Caco-2 (cell line): ENCODE measurements around the gene ESPN. TPM values are rescaled to one million over a fixed set of nuclear protein-coding genes. Genes with fewer than 3 reads are reported as not detected.
A peak's percentile ranks its signal among the peaks of the same experiment; 100 is the strongest.
"Not testable (repeated sequence)": the region's sequence is repeated elsewhere in the genome, so short reads cannot be mapped to it uniquely, and the experiment has no call there.

Experiments
- BruUV-seq: library from RNA; stranded (reverse); fragments of 400-500 nt; replicated peaks from 2 replicates; lab custom pipeline; 2021; lab: Mats Ljungman, UMichigan
- CTCF ChIA-PET: fragments of 300-600 bp; sonication (Branson Sonifier 250); formaldehyde crosslinking; loops from one replicate; lab custom pipeline; 2022; ENCODE audit warnings: antibody characterized with exemption; lab: Charles Lee
- POLR2A ChIA-PET: fragments of 300-600 bp; sonication (Branson Sonifier 250); formaldehyde crosslinking; loops from one replicate; lab custom pipeline; 2022; ENCODE audit warnings: antibody characterized with exemption; lab: Charles Lee
- DNase-seq, 2 experiments: peaks; one replicate each; pipeline versions ENCODE4 v3.0.0 to v3.0.0-alpha.2; 2020 to 2022
- H3K27me3 ChIP-seq: replicated peaks from 2 replicates; pipeline ENCODE4 v1.6.0; 2011; ENCODE audit warnings: low read length; ENCODE audit not compliant: control insufficient read depth, insufficient read depth
- H3K36me3 ChIP-seq: 2 replicates; pipeline ENCODE4 v1.5.1; 2011; ENCODE audit warnings: low read length; ENCODE audit not compliant: control insufficient read depth, insufficient read depth
- H3K4me1 ChIP-seq: fragments of 250-450 bp; sonication (Bioruptor Pico); 2 replicates; pipeline ENCODE4 v1.5.1; 2020; ENCODE audit warnings: mild to moderate bottlenecking
- H3K4me3 ChIP-seq: 2 replicates; pipeline ENCODE4 v1.5.1; 2011; ENCODE audit warnings: low read depth, mild to moderate bottlenecking, control low read depth, low read length
- H3K9me3 ChIP-seq: fragments of 250-450 bp; sonication (Bioruptor Pico); 2 replicates; pipeline ENCODE4 v1.5.1; 2020; ENCODE audit warnings: mild to moderate bottlenecking, moderate library complexity
- H3K27ac Mint-ChIP-seq: one replicate; pipeline ENCODE4 v1.8.0; 2022; ENCODE audit warnings: mixed read lengths; ENCODE audit not compliant: unreplicated experiment
- H3K27me3 Mint-ChIP-seq: one replicate; pipeline ENCODE4 v1.8.0; 2022; ENCODE audit warnings: mixed read lengths; ENCODE audit not compliant: insufficient read depth, unreplicated experiment
- H3K36me3 Mint-ChIP-seq: one replicate; pipeline ENCODE4 v1.8.0; 2022; ENCODE audit warnings: mild to moderate bottlenecking, mixed read lengths; ENCODE audit not compliant: insufficient read depth, unreplicated experiment
- H3K4me1 Mint-ChIP-seq: one replicate; pipeline ENCODE4 v1.8.0; 2022; ENCODE audit warnings: low read depth, mixed read lengths; ENCODE audit not compliant: unreplicated experiment
- H3K4me3 Mint-ChIP-seq: one replicate; pipeline ENCODE4 v1.8.0; 2022; ENCODE audit warnings: mild to moderate bottlenecking, moderate library complexity, mixed read lengths; ENCODE audit not compliant: unreplicated experiment
- H3K9me3 Mint-ChIP-seq: one replicate; pipeline ENCODE4 v1.8.0; 2022; ENCODE audit warnings: mixed read lengths; ENCODE audit not compliant: unreplicated experiment
- intact Hi-C: fragments of 100-400 bp; cut with micrococcal nuclease; formaldehyde crosslinking; loops from one replicate; pipeline ENCODE4 v1.10.0; 2022; ENCODE audit not compliant: unreplicated experiment
- total RNA-seq: library from RNA; stranded (reverse); gene quantifications from 2 replicates; pipeline ENCODE4 v1.2.3, GENCODE V29; 2022
- TF ChIP-seq, protein P1 (sequence below), 2 experiments: fragments of 200-600 bp in 1 of 2; IDR thresholded peaks; 1 replicate in 1 of 2; 2 replicates in 1 of 2; pipeline versions ENCODE4 v1.5.1 to v1.8.0; 2011 to 2022; ENCODE audit warnings: antibody characterized with exemption in 1 of 2, control low read depth in 1 of 2, inconsistent platforms in 1 of 2, low read depth in 1 of 2, low read length in 1 of 2, mild to moderate bottlenecking in 1 of 2, moderate library complexity in 1 of 2; ENCODE audit not compliant: insufficient read depth in 1 of 2, severe bottlenecking in 1 of 2, unreplicated experiment in 1 of 2

The ESPN gene
- total RNA-seq, 1 experiment from 2014 or later, result 16.3 TPM

DNA sequence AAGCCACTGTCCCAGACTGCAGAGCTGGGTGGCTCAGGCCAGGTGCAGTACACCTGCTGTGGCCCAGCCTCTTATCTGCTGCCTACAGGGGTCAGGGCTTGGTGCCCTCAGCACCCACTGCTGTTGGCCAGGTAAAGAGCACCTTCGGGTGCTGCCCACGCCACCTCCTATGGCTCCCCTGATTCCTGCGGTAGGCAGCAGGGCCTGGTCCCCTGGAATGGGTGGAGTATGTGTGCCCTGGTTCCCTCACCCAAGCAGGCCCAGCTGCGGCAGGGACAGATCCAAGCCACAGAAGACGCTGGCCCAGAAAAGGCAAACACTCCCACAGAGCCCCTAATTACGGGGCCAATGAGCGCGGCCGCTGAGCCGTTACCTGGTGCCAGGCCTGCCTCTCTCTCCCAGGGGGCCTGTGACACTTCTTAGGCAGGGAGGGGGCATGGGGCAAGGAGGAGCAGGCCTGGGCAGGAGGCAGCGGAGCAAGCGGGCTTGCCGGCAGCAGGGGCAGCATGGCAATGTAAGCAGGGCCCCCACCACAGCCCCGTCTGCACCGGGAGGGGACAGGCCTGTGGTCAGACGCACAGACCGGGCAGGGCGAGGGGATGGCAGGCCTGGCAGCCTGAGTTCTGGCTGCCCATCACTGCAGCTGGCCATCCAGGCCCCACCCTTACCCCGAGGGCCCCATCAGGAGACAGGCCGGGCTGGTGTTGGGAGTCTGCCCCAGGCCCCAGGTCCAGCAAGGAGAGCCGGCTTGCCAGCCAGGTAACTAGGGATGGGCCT, 19.0 kb downstream of the ESPN start:
- H3K4me1 Mint-ChIP-seq, result peaks cover 7% of the 10 kb centered on the region
- TF ChIP-seq, protein P1, sequence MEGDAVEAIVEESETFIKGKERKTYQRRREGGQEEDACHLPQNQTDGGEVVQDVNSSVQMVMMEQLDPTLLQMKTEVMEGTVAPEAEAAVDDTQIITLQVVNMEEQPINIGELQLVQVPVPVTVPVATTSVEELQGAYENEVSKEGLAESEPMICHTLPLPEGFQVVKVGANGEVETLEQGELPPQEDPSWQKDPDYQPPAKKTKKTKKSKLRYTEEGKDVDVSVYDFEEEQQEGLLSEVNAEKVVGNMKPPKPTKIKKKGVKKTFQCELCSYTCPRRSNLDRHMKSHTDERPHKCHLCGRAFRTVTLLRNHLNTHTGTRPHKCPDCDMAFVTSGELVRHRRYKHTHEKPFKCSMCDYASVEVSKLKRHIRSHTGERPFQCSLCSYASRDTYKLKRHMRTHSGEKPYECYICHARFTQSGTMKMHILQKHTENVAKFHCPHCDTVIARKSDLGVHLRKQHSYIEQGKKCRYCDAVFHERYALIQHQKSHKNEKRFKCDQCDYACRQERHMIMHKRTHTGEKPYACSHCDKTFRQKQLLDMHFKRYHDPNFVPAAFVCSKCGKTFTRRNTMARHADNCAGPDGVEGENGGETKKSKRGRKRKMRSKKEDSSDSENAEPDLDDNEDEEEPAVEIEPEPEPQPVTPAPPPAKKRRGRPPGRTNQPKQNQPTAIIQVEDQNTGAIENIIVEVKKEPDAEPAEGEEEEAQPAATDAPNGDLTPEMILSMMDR (IDR thresholded peaks at IDR 0.05; ENCODE audit: insufficient read depth in 1 of 2, low read depth in 1 of 2, low read length in 1 of 2, severe bottlenecking in 1 of 2, unreplicated experiment in 1 of 2), result no peak
- no peak overlapping the region for H3K4me3 Mint-ChIP-seq
- ChIA-PET POLR2A (no interaction called here), CTCF (interaction anchor here (0.7 kb wide), 1 partner anchor 74 kb away, joined by 3 read pairs; no protein-coding TSS in a partner anchor)
- no peaks in the 10 kb centered on the region for H3K36me3 ChIP-seq
- no peaks in the 10 kb centered on the region for H3K27me3 Mint-ChIP-seq
- DNase-seq, result no peak
- H3K27ac Mint-ChIP-seq, result no peak overlapping the region
- H3K4me1 ChIP-seq, result no peaks in the 10 kb centered on the region
- H3K27me3 ChIP-seq, result no peaks in the 10 kb centered on the region
- BruUV-seq, result no TSS peak
- no peaks in the 10 kb centered on the region for H3K9me3 ChIP-seq
- intact Hi-C loops, result no loop called here
- no peaks in the 10 kb centered on the region for H3K9me3 Mint-ChIP-seq
- no peaks in the 10 kb centered on the region for H3K36me3 Mint-ChIP-seq
- H3K4me3 ChIP-seq, result no peak overlapping the region

DNA sequence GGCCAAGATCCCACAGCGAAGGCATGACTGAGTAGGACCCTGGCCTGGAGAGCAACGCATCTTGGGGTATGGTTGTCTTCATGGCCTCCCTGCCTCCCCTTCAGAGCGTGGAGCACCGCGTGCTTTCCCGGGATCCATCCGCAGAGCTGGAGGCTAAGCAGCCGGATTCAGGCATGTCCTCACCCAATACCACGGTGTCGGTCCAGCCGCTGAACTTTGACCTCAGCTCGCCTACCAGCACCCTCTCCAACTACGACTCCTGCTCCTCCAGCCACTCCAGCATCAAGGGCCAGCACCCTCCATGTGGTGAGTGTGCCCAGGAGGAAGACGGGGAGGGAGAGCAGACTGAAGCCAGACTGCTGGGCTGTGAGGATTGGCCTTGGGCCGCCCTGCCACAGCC, 19.8 kb downstream of the ESPN start:
- H3K27ac Mint-ChIP-seq, result no peak overlapping the region
- TF ChIP-seq, protein P1 (IDR thresholded peaks at IDR 0.05; ENCODE audit: insufficient read depth in 1 of 2, low read depth in 1 of 2, low read length in 1 of 2, severe bottlenecking in 1 of 2, unreplicated experiment in 1 of 2), result no peak
- intact Hi-C loops, result no loop called here
- H3K27me3 ChIP-seq, result no peaks in the 10 kb centered on the region
- no TSS peak for BruUV-seq
- H3K36me3 ChIP-seq, result no peaks in the 10 kb centered on the region
- H3K4me1 Mint-ChIP-seq, result peaks cover 3% of the 10 kb centered on the region
- no peaks in the 10 kb centered on the region for H3K36me3 Mint-ChIP-seq
- ChIA-PET POLR2A (no interaction called here), CTCF (no interaction called here)
- no peak overlapping the region for H3K4me3 ChIP-seq
- H3K9me3 Mint-ChIP-seq, result no peaks in the 10 kb centered on the region
- no peaks in the 10 kb centered on the region for H3K4me1 ChIP-seq
- no peak for DNase-seq
- H3K9me3 ChIP-seq, result no peaks in the 10 kb centered on the region
- H3K27me3 Mint-ChIP-seq, result no peaks in the 10 kb centered on the region
- H3K4me3 Mint-ChIP-seq, result no peak overlapping the region

DNA sequence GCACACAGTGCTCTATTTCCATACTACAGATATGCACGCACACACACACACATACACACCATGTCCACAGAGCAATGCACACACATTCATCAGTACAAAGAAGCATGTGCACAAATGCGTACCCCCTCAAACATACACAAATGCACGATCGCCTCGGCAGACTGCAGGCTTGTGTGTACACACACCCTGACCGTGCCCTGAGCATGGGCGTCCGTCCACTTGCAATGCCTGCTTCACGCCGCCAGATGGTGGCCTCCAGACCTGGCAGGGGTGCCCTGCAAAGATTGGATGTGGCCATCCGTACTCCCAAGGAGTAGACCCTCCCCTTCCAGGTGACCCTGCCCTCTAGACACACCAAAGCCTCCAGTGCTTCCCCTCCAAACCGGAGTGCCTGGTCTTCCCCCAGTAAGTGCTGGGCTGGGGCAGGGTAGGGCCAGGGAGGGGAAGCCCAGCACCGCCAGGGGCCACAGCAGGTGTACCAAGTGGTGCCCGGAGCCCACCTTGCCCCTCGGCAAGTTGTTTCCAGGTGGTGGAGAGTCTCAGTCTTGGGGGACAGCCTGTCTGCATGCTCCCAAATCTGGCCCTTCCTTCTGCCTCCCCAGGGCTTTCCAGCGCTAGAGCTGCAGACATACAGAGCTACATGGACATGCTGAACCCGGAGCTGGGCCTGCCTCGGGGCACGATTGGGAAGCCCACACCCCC, 20.6 kb downstream of the ESPN start:
- Histone ChIP-seq H3K4me3 (no peak overlapping the region), H3K9me3 (no peaks in the 10 kb centered on the region), H3K27me3 (no peaks in the 10 kb centered on the region), H3K36me3 (no peaks in the 10 kb centered on the region), H3K4me1 (no peaks in the 10 kb centered on the region)
- no peaks in the 10 kb centered on the region for H3K9me3 Mint-ChIP-seq
- no peak overlapping the region for H3K4me3 Mint-ChIP-seq
- H3K27ac Mint-ChIP-seq, result no peak overlapping the region
- TF ChIP-seq, protein P1 (IDR thresholded peaks at IDR 0.05; ENCODE audit: insufficient read depth in 1 of 2, low read depth in 1 of 2, low read length in 1 of 2, severe bottlenecking in 1 of 2, unreplicated experiment in 1 of 2), result peak; percentile 32 to 35
- ChIA-PET POLR2A (no interaction called here), CTCF (no interaction called here)
- no peaks in the 10 kb centered on the region for H3K27me3 Mint-ChIP-seq
- H3K4me1 Mint-ChIP-seq, result no peaks in the 10 kb centered on the region
- intact Hi-C loops, result loop anchor here (1.0 kb wide), 1 partner anchor 45 kb away; no protein-coding TSS in a partner anchor
- peak; percentile 62 to 65 for DNase-seq
- no peaks in the 10 kb centered on the region for H3K36me3 Mint-ChIP-seq
- no TSS peak for BruUV-seq

DNA sequence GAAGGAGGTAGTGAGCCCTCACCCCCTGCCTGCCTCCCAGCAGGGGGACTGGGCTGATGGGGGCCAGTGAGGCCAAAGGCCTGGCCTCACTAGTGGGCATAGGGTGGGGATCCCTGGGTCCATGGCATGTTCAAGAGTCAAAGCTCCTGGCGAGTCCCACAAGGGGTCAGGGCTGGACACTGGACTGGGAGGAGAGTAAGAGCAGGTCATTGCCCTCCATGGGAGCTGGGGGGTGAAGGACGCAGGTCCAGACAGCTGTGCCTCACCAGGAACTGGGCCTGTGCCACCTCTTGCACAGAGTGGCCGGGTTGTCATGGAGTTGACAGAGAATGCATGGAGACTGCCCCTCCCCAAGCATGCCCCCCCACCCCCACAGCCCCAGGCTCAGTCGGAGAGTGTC, 21.4 kb downstream of the ESPN start:
- H3K9me3 Mint-ChIP-seq, H3K4me3 ChIP-seq, H3K27me3 Mint-ChIP-seq, H3K27me3 ChIP-seq, H3K4me1 Mint-ChIP-seq, H3K27ac Mint-ChIP-seq, H3K4me3 Mint-ChIP-seq, H3K9me3 ChIP-seq, DNase-seq, H3K4me1 ChIP-seq, H3K36me3 Mint-ChIP-seq, CTCF ChIA-PET, BruUV-seq, H3K36me3 ChIP-seq, POLR2A ChIA-PET: not testable (repeated sequence)
- intact Hi-C loops, result loop anchor here (1.0 kb wide), 1 partner anchor 44 kb away; no protein-coding TSS in a partner anchor
